Bronchial epithelial cell (primary cell): ENCODE measurements around the gene THNSL1. TPM values are rescaled to one million over a fixed set of nuclear protein-coding genes. Genes with fewer than 3 reads are reported as not detected.
"Not testable (repeated sequence)": the region's sequence is repeated elsewhere in the genome, so short reads cannot be mapped to it uniquely, and the experiment has no call there.

ENCODE experiments used
- DNase-seq: peaks from one replicate; pipeline ENCODE4 v3.0.0-alpha.2; 2010; ENCODE audit warnings: low read depth
- FAIRE-seq: peaks from 2 replicates; lab custom pipeline; 2011; peaks lifted over from hg19 to GRCh38; lab: Jason Lieb, UNC
- H3K27me3 ChIP-seq: 2 replicates; pipeline ENCODE4 v1.5.1; 2011; ENCODE audit warnings: low read length; ENCODE audit not compliant: control insufficient read depth, insufficient read depth
- H3K36me3 ChIP-seq: 2 replicates; pipeline ENCODE4 v1.5.1; 2011; ENCODE audit warnings: low read length; ENCODE audit not compliant: control insufficient read depth, insufficient read depth
- H3K4me3 ChIP-seq: 2 replicates; pipeline ENCODE4 v1.5.1; 2011; ENCODE audit warnings: mild to moderate bottlenecking, low read depth, low read length, control low read depth
- total RNA-seq: library from RNA; depleted of rRNA; stranded (reverse); fragments of >200 nt; gene quantifications from 2 replicates; pipeline ENCODE4 v1.2.1, GENCODE V29; 2014
- TF ChIP-seq, protein P1 (sequence below): IDR thresholded peaks from 2 replicates; pipeline ENCODE4 v1.5.1; 2011; ENCODE audit warnings: mild to moderate bottlenecking, moderate library complexity, low read length, control low read depth, inconsistent platforms; ENCODE audit not compliant: insufficient read depth, severe bottlenecking

THNSL1 gene, protein sequence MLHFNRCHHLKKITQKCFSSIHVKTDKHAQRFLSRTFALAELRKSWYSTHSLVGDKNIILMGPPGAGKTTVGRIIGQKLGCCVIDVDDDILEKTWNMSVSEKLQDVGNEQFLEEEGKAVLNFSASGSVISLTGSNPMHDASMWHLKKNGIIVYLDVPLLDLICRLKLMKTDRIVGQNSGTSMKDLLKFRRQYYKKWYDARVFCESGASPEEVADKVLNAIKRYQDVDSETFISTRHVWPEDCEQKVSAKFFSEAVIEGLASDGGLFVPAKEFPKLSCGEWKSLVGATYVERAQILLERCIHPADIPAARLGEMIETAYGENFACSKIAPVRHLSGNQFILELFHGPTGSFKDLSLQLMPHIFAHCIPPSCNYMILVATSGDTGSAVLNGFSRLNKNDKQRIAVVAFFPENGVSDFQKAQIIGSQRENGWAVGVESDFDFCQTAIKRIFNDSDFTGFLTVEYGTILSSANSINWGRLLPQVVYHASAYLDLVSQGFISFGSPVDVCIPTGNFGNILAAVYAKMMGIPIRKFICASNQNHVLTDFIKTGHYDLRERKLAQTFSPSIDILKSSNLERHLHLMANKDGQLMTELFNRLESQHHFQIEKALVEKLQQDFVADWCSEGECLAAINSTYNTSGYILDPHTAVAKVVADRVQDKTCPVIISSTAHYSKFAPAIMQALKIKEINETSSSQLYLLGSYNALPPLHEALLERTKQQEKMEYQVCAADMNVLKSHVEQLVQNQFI
- total RNA-seq, result 4.0 and 5.0 TPM in 2 replicates

DNA sequence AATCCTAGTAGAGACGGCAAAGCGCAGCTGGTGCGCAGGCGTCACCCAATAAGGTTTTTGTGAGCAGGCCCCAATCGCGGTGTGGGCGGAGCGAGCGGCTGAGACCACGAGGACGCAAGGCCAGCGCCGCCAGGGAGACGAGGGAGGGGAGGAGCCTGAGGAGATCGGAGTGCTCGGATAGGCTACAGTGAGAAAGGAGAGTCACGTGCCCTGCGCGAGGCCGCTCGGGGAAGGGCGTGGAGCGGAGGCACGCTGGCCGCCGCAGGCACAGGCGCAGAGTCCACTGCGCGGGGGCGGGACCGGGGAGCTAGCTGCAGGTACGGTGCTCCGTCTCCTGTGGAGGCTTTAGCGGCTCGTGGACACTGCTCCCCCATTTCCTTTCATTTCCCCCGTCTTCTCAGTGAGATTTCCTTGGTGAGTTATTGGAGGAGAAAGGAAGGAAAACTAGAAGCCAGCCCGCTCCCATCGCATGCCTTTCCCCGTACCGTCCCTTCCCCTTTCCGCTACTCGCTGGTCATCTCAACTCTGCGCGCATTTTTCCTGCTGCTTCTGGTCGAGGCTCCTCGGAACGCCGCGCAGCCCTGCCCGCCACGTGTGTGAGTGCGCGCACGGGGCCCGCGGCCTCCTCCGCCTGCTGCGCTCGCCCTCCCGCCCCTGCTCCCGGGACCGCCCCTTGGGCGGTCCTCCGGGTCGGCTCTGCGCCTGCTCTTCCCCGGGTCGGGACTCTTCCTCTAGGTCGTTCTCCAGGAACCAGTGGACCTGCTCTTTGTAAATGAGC is at the start of gene THNSL1:
Gene THNSL1, plus strand, starts transcription at position 237 of the 778 bp plus-strand sequence. CDS start 6,612 bp downstream, outside the sequence.
- TF ChIP-seq, protein P1, sequence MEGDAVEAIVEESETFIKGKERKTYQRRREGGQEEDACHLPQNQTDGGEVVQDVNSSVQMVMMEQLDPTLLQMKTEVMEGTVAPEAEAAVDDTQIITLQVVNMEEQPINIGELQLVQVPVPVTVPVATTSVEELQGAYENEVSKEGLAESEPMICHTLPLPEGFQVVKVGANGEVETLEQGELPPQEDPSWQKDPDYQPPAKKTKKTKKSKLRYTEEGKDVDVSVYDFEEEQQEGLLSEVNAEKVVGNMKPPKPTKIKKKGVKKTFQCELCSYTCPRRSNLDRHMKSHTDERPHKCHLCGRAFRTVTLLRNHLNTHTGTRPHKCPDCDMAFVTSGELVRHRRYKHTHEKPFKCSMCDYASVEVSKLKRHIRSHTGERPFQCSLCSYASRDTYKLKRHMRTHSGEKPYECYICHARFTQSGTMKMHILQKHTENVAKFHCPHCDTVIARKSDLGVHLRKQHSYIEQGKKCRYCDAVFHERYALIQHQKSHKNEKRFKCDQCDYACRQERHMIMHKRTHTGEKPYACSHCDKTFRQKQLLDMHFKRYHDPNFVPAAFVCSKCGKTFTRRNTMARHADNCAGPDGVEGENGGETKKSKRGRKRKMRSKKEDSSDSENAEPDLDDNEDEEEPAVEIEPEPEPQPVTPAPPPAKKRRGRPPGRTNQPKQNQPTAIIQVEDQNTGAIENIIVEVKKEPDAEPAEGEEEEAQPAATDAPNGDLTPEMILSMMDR, result no peak
- H3K27me3 ChIP-seq, result no peaks in the 10 kb centered on the region
- H3K36me3 ChIP-seq, result no peaks in the 10 kb centered on the region
- DNase-seq, result peak; percentile 97
- peak within 1 kb of the TSS; percentile 88 for H3K4me3 ChIP-seq
- FAIRE-seq, result no peak

DNA sequence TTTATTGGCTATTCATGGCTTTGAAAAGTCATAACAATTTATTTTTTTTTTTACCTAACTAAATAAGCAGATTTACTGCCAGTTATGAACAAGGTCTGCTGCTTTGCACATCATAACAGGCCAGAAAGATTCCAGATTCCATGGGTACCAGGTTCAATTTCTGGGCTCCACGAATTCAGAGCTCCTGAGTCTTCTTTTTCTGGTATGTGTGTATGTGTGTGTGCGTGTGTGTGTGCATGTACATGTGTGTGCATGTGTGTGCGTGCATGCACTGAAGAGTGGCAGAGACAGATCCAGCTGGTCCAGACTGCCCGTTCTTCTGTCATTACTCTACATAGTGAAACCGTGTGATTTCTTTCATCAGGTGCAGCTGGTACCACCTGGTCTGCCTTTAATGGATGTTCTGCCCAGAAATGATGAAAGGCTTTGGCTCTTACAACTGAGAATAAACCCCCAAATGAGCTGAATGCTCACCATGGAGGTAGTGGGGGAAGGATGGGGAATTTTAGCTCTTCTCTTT is 49.4 kb upstream of the THNSL1 start:
- no peak overlapping the region for H3K4me3 ChIP-seq
- H3K27me3 ChIP-seq, result no peaks in the 10 kb centered on the region
- no peak for FAIRE-seq
- no peak for DNase-seq
- TF ChIP-seq, protein P1, result no peak
- H3K36me3 ChIP-seq, result no peaks in the 10 kb centered on the region

DNA sequence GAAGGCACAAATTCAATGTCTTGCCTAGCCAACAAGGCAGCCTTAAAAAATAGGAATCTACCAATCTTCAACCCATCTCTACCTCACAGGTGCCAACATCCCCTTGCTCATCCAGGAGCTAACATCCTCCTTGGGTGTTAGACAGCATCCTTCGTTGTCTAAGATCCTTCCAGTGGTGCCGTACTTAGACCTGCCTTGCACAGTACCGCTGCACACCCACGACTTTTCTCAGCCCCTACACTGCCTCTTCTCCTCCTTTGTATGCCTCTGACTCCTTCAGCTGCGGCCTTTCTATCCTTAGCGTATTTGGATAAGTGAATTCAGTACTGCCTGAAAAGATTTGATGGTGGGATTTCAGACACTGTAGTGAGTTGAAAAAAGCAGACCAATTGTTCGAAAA is 48.1 kb upstream of the THNSL1 start:
- TF ChIP-seq, protein P1, result no peak
- FAIRE-seq (no peak), DNase-seq (no peak)
- Histone ChIP-seq H3K27me3 (no peaks in the 10 kb centered on the region), H3K4me3 (no peak overlapping the region), H3K36me3 (no peaks in the 10 kb centered on the region)

DNA sequence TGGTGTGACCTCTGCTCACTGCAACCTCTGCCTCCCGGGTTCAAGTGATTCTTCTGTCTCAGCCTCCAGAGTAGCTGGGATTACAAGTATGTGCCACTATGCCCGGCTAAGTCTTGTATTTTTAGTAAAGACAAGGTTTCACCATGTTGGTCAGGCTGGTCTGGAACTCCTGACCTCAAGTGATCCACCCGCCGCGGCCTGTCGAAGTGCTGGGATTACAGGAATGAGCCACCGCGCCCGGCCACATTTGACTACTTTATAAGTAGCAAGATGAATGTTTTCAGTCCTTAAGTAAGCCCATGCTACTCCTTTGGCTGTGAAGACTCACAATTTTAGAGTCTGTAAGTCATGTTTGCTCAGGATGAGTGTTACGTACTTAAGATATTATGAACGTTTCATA is 47.5 kb upstream of the THNSL1 start:
- not testable (repeated sequence) for H3K36me3 ChIP-seq, FAIRE-seq, H3K4me3 ChIP-seq, H3K27me3 ChIP-seq, DNase-seq

DNA sequence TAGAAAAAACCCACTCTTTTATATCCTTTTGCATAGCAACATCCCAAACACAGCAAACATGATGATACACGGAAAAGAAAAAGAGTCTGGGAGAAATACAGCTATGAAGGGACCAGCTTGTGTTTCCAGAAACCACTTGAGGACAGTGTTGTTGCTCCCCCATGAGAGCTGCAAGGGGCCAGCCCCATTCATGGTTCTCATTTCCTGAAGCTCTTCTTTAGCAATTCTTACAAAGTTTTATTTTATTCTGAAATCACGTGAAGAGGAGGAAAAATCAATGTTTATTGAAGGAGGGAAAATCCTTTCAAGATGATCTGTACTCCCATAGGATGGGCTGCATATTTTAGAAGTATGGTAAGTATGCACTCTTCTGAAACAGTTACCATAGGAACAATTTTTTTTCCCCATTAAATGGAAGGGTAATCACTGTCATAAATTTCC is 46.6 kb upstream of the THNSL1 start:
- TF ChIP-seq, protein P1, result no peak
- Histone ChIP-seq H3K36me3 (no peaks in the 10 kb centered on the region), H3K4me3 (no peak overlapping the region), H3K27me3 (no peaks in the 10 kb centered on the region)
- FAIRE-seq (no peak), DNase-seq (no peak)

DNA sequence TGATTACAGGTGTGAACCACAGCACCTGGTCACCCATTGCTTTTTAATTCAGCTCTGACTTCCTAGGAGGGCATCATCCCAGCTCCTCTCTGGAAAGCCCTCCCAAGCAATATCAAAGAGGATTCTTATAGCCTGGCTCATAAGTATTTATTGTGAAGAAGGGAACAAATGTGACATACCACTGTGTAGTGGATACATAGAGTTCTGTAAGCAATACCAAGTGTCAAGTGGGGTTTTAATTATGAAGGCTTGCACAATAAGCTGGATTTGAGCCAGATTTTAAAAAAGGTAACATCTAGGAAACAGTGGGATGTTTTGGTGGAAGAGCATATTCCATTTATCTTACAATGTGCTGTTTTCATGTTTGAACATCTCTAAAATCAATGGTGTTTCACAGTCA is 45.0 kb upstream of the THNSL1 start:
- Histone ChIP-seq H3K27me3 (no peaks in the 10 kb centered on the region), H3K36me3 (no peaks in the 10 kb centered on the region), H3K4me3 (no peak overlapping the region)
- TF ChIP-seq, protein P1, result no peak
- DNase-seq (no peak), FAIRE-seq (no peak)
